ENCODE data around the gene FBXL7.

FBXL7 gene

GRCh38 chr5:15783734-15784133 lies 283.8 kb downstream of the FBXL7 start:
- H3K36me3 Mint-ChIP-seq, result no peaks in the 10 kb centered on the region
- H3K4me1 Mint-ChIP-seq, result no peaks in the 10 kb centered on the region
- H3K9me3 Mint-ChIP-seq, result no peaks in the 10 kb centered on the region
- H3K27me3 Mint-ChIP-seq, result no peaks in the 10 kb centered on the region
- no peak overlapping the region for H3K27ac Mint-ChIP-seq
- no peak overlapping the region for H3K4me3 Mint-ChIP-seq

DNA sequence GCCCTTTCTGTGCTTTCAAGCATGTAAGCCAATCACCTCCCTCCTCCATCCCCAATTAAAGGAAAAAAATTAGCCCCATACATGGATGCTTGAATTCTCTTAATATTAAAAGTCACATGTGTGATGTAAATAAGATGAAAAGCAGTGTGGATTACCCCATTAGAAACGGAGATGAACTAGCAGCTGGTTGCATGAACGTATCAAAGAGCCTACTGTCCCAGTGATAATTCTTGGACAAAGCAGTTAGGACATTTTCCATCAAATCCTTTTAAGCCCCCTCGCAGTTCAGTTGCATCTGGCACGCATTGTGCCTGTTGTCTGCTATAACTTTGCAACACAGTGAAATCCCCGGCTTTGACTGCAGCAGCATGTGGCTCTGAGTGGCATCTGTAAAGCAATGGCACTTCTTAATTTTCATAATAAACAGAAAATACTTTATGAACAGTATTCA lies 285.6 kb downstream of the FBXL7 start:
- Mint-ChIP-seq H3K27me3 (no peaks in the 10 kb centered on the region), H3K9me3 (no peaks in the 10 kb centered on the region), H3K4me1 (no peaks in the 10 kb centered on the region), H3K36me3 (no peaks in the 10 kb centered on the region), H3K4me3 (no peak overlapping the region), H3K27ac (no peak overlapping the region)

DNA sequence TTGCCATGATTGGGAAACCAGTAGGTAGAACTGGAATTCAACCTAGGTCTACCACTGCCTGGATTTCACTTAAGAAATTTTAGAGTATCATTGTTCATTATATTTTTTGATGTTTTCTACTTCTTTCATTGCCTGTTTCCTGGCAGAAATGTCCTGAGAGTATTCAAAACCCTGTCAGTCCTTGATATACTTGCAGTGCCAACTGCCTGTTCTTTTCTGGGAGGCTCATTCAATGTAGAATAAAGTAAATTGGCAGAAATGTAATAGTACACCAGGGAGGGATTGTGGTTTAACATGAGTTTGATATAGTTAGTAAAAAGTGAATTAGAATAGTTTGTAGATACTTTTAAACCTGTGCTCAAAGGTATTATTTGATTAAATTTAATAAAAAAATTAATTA lies 286.3 kb downstream of the FBXL7 start:
- Mint-ChIP-seq H3K27me3 (no peaks in the 10 kb centered on the region), H3K4me1 (no peaks in the 10 kb centered on the region), H3K27ac (no peak overlapping the region), H3K9me3 (no peaks in the 10 kb centered on the region), H3K36me3 (no peaks in the 10 kb centered on the region), H3K4me3 (no peak overlapping the region)

DNA sequence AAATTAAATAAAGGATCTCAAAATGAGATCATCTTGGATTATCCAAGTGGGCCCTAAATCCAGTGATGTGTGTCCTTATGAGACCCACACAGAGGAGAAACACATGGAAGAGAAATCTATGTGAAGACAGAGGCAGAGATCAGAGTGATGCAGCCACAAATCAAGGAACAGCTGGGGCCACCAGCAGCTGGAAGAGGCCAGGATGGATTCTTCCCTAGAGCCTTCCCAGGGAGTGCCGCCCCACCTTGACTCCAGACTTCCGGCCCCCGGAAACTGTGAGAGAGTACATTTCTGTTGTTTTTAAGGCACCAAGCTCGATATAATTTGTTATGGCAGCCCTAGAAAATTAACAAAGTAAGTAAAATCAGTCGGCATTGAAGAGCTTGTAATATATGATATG lies 286.9 kb downstream of the FBXL7 start:
- no peaks in the 10 kb centered on the region for H3K9me3 Mint-ChIP-seq
- no peaks in the 10 kb centered on the region for H3K27me3 Mint-ChIP-seq
- H3K4me1 Mint-ChIP-seq, result no peaks in the 10 kb centered on the region
- no peak overlapping the region for H3K27ac Mint-ChIP-seq
- H3K36me3 Mint-ChIP-seq, result no peaks in the 10 kb centered on the region
- no peak overlapping the region for H3K4me3 Mint-ChIP-seq

GRCh38 chr5:15787681-15788080 lies 287.7 kb downstream of the FBXL7 start:
- H3K27me3 Mint-ChIP-seq, result no peaks in the 10 kb centered on the region
- no peaks in the 10 kb centered on the region for H3K4me1 Mint-ChIP-seq
- H3K27ac Mint-ChIP-seq, result no peak overlapping the region
- no peaks in the 10 kb centered on the region for H3K36me3 Mint-ChIP-seq
- no peaks in the 10 kb centered on the region for H3K9me3 Mint-ChIP-seq
- H3K4me3 Mint-ChIP-seq, result no peak overlapping the region

GRCh38 chr5:15789642-15790041 lies 289.7 kb downstream of the FBXL7 start:
- no peaks in the 10 kb centered on the region for H3K36me3 Mint-ChIP-seq
- no peaks in the 10 kb centered on the region for H3K9me3 Mint-ChIP-seq
- no peaks in the 10 kb centered on the region for H3K4me1 Mint-ChIP-seq
- H3K4me3 Mint-ChIP-seq, result no peak overlapping the region
- H3K27me3 Mint-ChIP-seq, result no peaks in the 10 kb centered on the region
- H3K27ac Mint-ChIP-seq, result no peak overlapping the region

GRCh38 chr5:15790446-15791018 lies 290.6 kb downstream of the FBXL7 start:
- Mint-ChIP-seq H3K4me3 (no peak overlapping the region), H3K36me3 (no peaks in the 10 kb centered on the region), H3K27me3 (no peaks in the 10 kb centered on the region), H3K9me3 (no peaks in the 10 kb centered on the region), H3K4me1 (no peaks in the 10 kb centered on the region), H3K27ac (no peak overlapping the region)

- no peaks in the 10 kb centered on the region for H3K9me3 Mint-ChIP-seq
- H3K36me3 Mint-ChIP-seq, result no peaks in the 10 kb centered on the region
- H3K27me3 Mint-ChIP-seq, result no peaks in the 10 kb centered on the region
- no peak overlapping the region for H3K27ac Mint-ChIP-seq
- no peak overlapping the region for H3K4me3 Mint-ChIP-seq
- no peaks in the 10 kb centered on the region for H3K4me1 Mint-ChIP-seq
Measured at GRCh38 chr5:15791274-15791673, 291.3 kb downstream of the FBXL7 start.

DNA sequence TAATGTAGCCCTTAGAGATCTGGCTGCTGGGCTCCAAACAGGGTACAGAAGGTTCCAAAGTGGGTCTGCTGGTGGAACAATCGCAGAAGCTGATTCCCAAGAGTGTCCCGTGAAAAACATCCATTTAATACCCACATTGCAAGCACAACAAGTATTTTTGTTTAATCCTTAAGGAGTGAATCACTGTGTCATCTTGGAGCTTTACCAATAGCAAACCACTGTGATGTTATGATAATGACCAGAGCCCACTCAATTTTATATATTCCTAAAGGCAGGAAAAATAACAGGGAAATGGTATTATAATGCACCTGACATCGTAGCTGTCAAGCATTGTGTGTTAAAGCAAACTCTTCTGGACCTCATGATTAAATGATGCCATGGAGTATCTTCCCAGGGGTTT lies 291.9 kb downstream of the FBXL7 start:
- Mint-ChIP-seq H3K4me3 (no peak overlapping the region), H3K4me1 (no peaks in the 10 kb centered on the region), H3K27me3 (no peaks in the 10 kb centered on the region), H3K27ac (no peak overlapping the region), H3K9me3 (no peaks in the 10 kb centered on the region), H3K36me3 (no peaks in the 10 kb centered on the region)

DNA sequence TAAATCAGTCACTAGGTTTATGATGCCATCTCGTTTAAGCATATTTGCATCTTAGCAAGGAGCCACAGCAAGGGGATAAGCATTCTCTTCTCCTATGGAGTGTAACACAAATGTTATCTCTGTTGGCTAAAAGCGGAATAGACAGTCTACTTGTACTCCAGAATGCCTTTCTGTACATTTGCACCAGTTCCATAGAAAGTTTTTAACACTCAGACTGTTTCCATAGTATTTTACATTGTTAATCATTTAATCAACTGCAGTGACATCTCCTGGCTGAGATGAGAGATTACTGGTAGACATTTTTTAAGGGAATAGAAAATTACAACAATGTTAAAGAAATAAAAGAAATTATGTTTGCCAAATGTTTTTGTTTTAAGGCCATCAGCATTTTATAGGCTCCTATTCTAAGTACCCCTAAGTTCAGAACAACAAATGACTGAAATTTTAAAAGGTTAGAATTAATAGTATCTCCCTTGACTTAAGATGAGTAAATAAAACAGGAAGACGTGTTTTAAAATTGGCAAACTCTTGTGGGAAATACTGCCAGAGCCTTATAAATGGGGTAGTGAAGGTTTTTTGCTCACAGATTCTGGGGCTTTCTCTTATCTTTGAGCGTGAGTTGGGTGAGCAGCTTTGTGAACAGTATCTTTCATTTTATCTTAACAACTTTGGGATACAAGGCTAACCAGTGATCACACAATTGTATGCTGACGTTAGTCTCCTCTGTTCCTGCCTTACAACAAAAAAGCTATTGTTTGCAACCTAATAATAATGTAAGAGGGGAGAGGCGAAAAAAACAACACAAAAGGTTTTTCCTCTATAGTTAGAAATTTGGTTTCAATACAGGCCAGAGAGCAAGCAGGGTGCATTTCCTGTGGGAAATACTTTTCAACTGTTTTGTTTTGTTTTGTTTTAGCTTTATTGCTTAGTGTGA lies 294.3 kb downstream of the FBXL7 start:
- H3K9me3 Mint-ChIP-seq, result peaks cover 6% of the 10 kb centered on the region

GRCh38 chr5:15796096-15796495 lies 296.1 kb downstream of the FBXL7 start:
- Mint-ChIP-seq H3K27me3 (no peaks in the 10 kb centered on the region), H3K4me1 (no peaks in the 10 kb centered on the region), H3K36me3 (no peaks in the 10 kb centered on the region), H3K9me3 (peaks cover 6% of the 10 kb centered on the region), H3K27ac (no peak overlapping the region), H3K4me3 (no peak overlapping the region)

More for the DNA sequence above, 294.3 kb downstream of the FBXL7 start:
- Mint-ChIP-seq H3K36me3 (no peaks in the 10 kb centered on the region), H3K27ac (no peak overlapping the region), H3K27me3 (no peaks in the 10 kb centered on the region), H3K4me1 (no peaks in the 10 kb centered on the region), H3K4me3 (no peak overlapping the region)

GRCh38 chr5:15796557-15796956 lies 296.6 kb downstream of the FBXL7 start:
- no peaks in the 10 kb centered on the region for H3K36me3 Mint-ChIP-seq

GRCh38 chr5:15797116-15797515 lies 297.1 kb downstream of the FBXL7 start:
- peaks cover 6% of the 10 kb centered on the region for H3K9me3 Mint-ChIP-seq
- H3K4me3 Mint-ChIP-seq, result no peak overlapping the region
- no peaks in the 10 kb centered on the region for H3K4me1 Mint-ChIP-seq
- no peak overlapping the region for H3K27ac Mint-ChIP-seq
- no peaks in the 10 kb centered on the region for H3K27me3 Mint-ChIP-seq
- H3K36me3 Mint-ChIP-seq, result no peaks in the 10 kb centered on the region

More at GRCh38 chr5:15796557-15796956, 296.6 kb downstream of the FBXL7 start:
- no peaks in the 10 kb centered on the region for H3K4me1 Mint-ChIP-seq
- no peak overlapping the region for H3K27ac Mint-ChIP-seq
- no peak overlapping the region for H3K4me3 Mint-ChIP-seq
- H3K27me3 Mint-ChIP-seq, result no peaks in the 10 kb centered on the region
- H3K9me3 Mint-ChIP-seq, result peaks cover 6% of the 10 kb centered on the region

- no peaks in the 10 kb centered on the region for H3K36me3 Mint-ChIP-seq
- H3K27me3 Mint-ChIP-seq, result no peaks in the 10 kb centered on the region
- no peak overlapping the region for H3K27ac Mint-ChIP-seq
- H3K4me1 Mint-ChIP-seq, result no peaks in the 10 kb centered on the region
- H3K9me3 Mint-ChIP-seq, result peaks cover 14% of the 10 kb centered on the region
- H3K4me3 Mint-ChIP-seq, result no peak overlapping the region
Measured at GRCh38 chr5:15798006-15798405, 298.0 kb downstream of the FBXL7 start.

GRCh38 chr5:15799014-15799413 lies 299.0 kb downstream of the FBXL7 start:
- no peaks in the 10 kb centered on the region for H3K36me3 Mint-ChIP-seq
- peaks cover 21% of the 10 kb centered on the region for H3K9me3 Mint-ChIP-seq
- no peak overlapping the region for H3K27ac Mint-ChIP-seq
- H3K4me3 Mint-ChIP-seq, result no peak overlapping the region
- no peaks in the 10 kb centered on the region for H3K27me3 Mint-ChIP-seq
- H3K4me1 Mint-ChIP-seq, result no peaks in the 10 kb centered on the region

GRCh38 chr5:15799612-15800011 lies 299.6 kb downstream of the FBXL7 start:
- Mint-ChIP-seq H3K27ac (no peak overlapping the region), H3K9me3 (peaks cover 21% of the 10 kb centered on the region), H3K4me1 (no peaks in the 10 kb centered on the region), H3K4me3 (no peak overlapping the region), H3K36me3 (no peaks in the 10 kb centered on the region), H3K27me3 (no peaks in the 10 kb centered on the region)
